IMR-90 (cell line): ENCODE measurements around the gene FARSB. TPM values are rescaled to one million over a fixed set of nuclear protein-coding genes. Genes with fewer than 3 reads are reported as not detected.

Experiments used
- ATAC-seq: fragments of 200-7000 bp; cut with Tn5 transposase; 2 replicates; pipeline ENCODE4 v1.9.1; 2020; ENCODE audit warnings: low read depth, mild to moderate bottlenecking, moderate library complexity
- BruUV-seq: library from RNA; stranded (reverse); fragments of 400-500 nt; replicated peaks from 2 replicates; lab custom pipeline; 2021; lab: Mats Ljungman, UMichigan
- CTCF ChIA-PET: fragments of 300-600 bp; formaldehyde crosslinking; extraction: SDS; loops from one replicate; lab custom pipeline; 2021; ENCODE audit warnings: antibody characterized with exemption; lab: Yijun Ruan, JAX
- POLR2A ChIA-PET: fragments of 300-600 bp; sonication (Branson Sonifier 250); formaldehyde crosslinking; loops from one replicate; lab custom pipeline; 2022; ENCODE audit warnings: antibody characterized with exemption; ENCODE audit not compliant: unreplicated experiment; lab: Charles Lee
- DNase-seq: peaks from one replicate; pipeline ENCODE4 v3.0.0; 2013
- H2AFZ ChIP-seq: replicated peaks from 2 replicates; pipeline ENCODE3; 2013; ENCODE audit warnings: low read length, mild to moderate bottlenecking; ENCODE audit not compliant: poor library complexity
- H2AK5ac ChIP-seq: 2 replicates; pipeline ENCODE4 v1.6.1; 2013; ENCODE audit warnings: low read depth, low read length, inconsistent platforms
- H2AK9ac ChIP-seq: replicated peaks from 2 replicates; pipeline ENCODE3; 2013; ENCODE audit warnings: mild to moderate bottlenecking, low read depth, low read length, moderate library complexity; ENCODE audit not compliant: poor library complexity
- H2BK120ac ChIP-seq: 2 replicates; pipeline ENCODE4 v1.6.1; 2013; ENCODE audit warnings: low read depth, low read length, inconsistent platforms
- H2BK15ac ChIP-seq: 3 replicates; pipeline ENCODE4 v1.6.1; 2013; ENCODE audit warnings: low read depth, low read length, inconsistent platforms
- H2BK20ac ChIP-seq: 2 replicates; pipeline ENCODE4 v1.6.1; 2013; ENCODE audit warnings: low read depth, mild to moderate bottlenecking, inconsistent platforms, low read length, moderate library complexity
- H2BK5ac ChIP-seq: 2 replicates; pipeline ENCODE4 v1.6.1; 2013; ENCODE audit warnings: mild to moderate bottlenecking, low read depth, low read length, inconsistent platforms; ENCODE audit not compliant: poor library complexity, severe bottlenecking
- H3K14ac ChIP-seq: replicated peaks from 2 replicates; pipeline ENCODE4 v1.6.1; 2013; ENCODE audit warnings: low read depth, low read length, inconsistent platforms
- H3K18ac ChIP-seq: 2 replicates; pipeline ENCODE4 v1.6.1; 2013; ENCODE audit warnings: low read depth, low read length, control low read depth
- H3K23ac ChIP-seq: 2 replicates; pipeline ENCODE4 v1.6.1; 2013; ENCODE audit warnings: low read depth, low read length, inconsistent platforms
- H3K27ac ChIP-seq: 2 replicates; pipeline ENCODE4 v1.5.1; 2013; ENCODE audit warnings: mild to moderate bottlenecking, control low read depth, low read length; ENCODE audit not compliant: insufficient read depth
- H3K27me3 ChIP-seq: 2 replicates; pipeline ENCODE4 v1.6.1; 2013; ENCODE audit warnings: low read length; ENCODE audit not compliant: control insufficient read depth, insufficient read depth
- H3K36me3 ChIP-seq: 2 replicates; pipeline ENCODE4 v1.6.1; 2013; ENCODE audit warnings: low read length, mixed read lengths; ENCODE audit not compliant: control insufficient read depth, insufficient read depth
- H3K4ac ChIP-seq: 2 replicates; pipeline ENCODE4 v1.6.1; 2013; ENCODE audit warnings: low read depth, low read length, inconsistent platforms
- H3K4me1 ChIP-seq: 2 replicates; pipeline ENCODE4 v1.6.1; 2013; ENCODE audit warnings: low read length, mixed read lengths; ENCODE audit not compliant: control insufficient read depth, insufficient read depth
- H3K4me2 ChIP-seq: 2 replicates; pipeline ENCODE4 v1.6.1; 2013; ENCODE audit warnings: low read depth, mild to moderate bottlenecking, control low read depth, low read length, moderate library complexity
- H3K4me3 ChIP-seq: 2 replicates; pipeline ENCODE4 v1.5.1; 2013; ENCODE audit warnings: low read depth, mild to moderate bottlenecking, control low read depth, low read length, moderate library complexity; ENCODE audit not compliant: insufficient read depth
- H3K56ac ChIP-seq: 2 replicates; pipeline ENCODE4 v1.6.1; 2013; ENCODE audit warnings: low read length, inconsistent platforms; ENCODE audit not compliant: insufficient read depth; ENCODE audit errors: extremely low read depth
- H3K79me1 ChIP-seq, 2 experiments: 2 replicates each; pipeline ENCODE4 v1.6.1; 2013; ENCODE audit warnings: low read length in 2 of 2, inconsistent platforms in 1 of 2, low read depth in 1 of 2
- H3K9ac ChIP-seq: 2 replicates; pipeline ENCODE4 v1.6.1; 2013; ENCODE audit warnings: low read depth, low read length, control low read depth
- H3K9me1 ChIP-seq: 2 replicates; pipeline ENCODE4 v1.6.1; 2013; ENCODE audit warnings: low read length, inconsistent platforms; ENCODE audit not compliant: insufficient read depth
- H3K9me3 ChIP-seq: 2 replicates; pipeline ENCODE4 v1.6.1; 2013; ENCODE audit warnings: low read length; ENCODE audit not compliant: control insufficient read depth, insufficient read depth
- H4K20me1 ChIP-seq: 2 replicates; pipeline ENCODE4 v1.6.1; 2013; ENCODE audit warnings: low read length, inconsistent platforms; ENCODE audit not compliant: insufficient read depth
- H4K5ac ChIP-seq: 2 replicates; pipeline ENCODE4 v1.6.1; 2013; ENCODE audit warnings: mild to moderate bottlenecking, low read depth, low read length, control low read depth
- H4K8ac ChIP-seq, 2 experiments: 2 replicates each; pipeline ENCODE4 v1.6.1; 2013; ENCODE audit warnings: low read depth in 2 of 2, low read length in 2 of 2, control low read depth in 1 of 2, inconsistent platforms in 1 of 2
- H4K91ac ChIP-seq: 2 replicates; pipeline ENCODE4 v1.6.1; 2013; ENCODE audit warnings: low read depth, low read length, inconsistent platforms; ENCODE audit not compliant: insufficient read depth
- BHLHE40 ChIP-seq: fragments of 150-350 bp; IDR thresholded peaks from 2 replicates; pipeline ENCODE4 v1.6.1; 2016; ENCODE audit warnings: mild to moderate bottlenecking, low read depth, low read length
- CEBPB ChIP-seq: IDR thresholded peaks from 2 replicates; pipeline ENCODE4 v1.6.1; 2012; ENCODE audit warnings: low read depth, low read length, improper control_type of control experiment
- CTCF ChIP-seq: conservative IDR thresholded peaks from 2 replicates; pipeline ENCODE4 v1.5.1; 2012; ENCODE audit warnings: mild to moderate bottlenecking, low read depth, low read length, improper control_type of control experiment
- MAFK ChIP-seq: IDR thresholded peaks from 2 replicates; pipeline ENCODE4 v1.6.1; 2012; ENCODE audit warnings: low read depth, low read length, improper control_type of control experiment
- MAZ ChIP-seq: IDR thresholded peaks from 2 replicates; pipeline ENCODE4 v1.6.1; 2012; ENCODE audit warnings: low read depth, mild to moderate bottlenecking, low read length, improper control_type of control experiment, moderate library complexity, borderline replicate concordance
- MXI1 ChIP-seq: IDR thresholded peaks from 2 replicates; pipeline ENCODE4 v1.6.1; 2012; ENCODE audit warnings: low read depth, mild to moderate bottlenecking, low read length, moderate library complexity, borderline replicate concordance
- RAD21 ChIP-seq: IDR thresholded peaks from 2 replicates; pipeline ENCODE4 v1.6.1; 2012; ENCODE audit warnings: low read length, improper control_type of control experiment
- RCOR1 ChIP-seq: IDR thresholded peaks from 2 replicates; pipeline ENCODE4 v1.6.1; 2012; ENCODE audit warnings: mild to moderate bottlenecking, low read length, improper control_type of control experiment; ENCODE audit not compliant: insufficient replicate concordance
- RFX5 ChIP-seq: IDR thresholded peaks from 2 replicates; pipeline ENCODE4 v1.8.0; 2012; ENCODE audit warnings: low read depth, mild to moderate bottlenecking, low read length, moderate library complexity
- SMC3 ChIP-seq: fragments of 150-350 bp; IDR thresholded peaks from 2 replicates; pipeline ENCODE4 v1.6.1; 2016; ENCODE audit warnings: low read depth, mild to moderate bottlenecking, antibody characterized with exemption, low read length, moderate library complexity
- WGBS, 2 experiments: methylation state at CpG; one replicate each; pipeline versions ENCODE4 v1.1.5 to v1.1.7; 2013; ENCODE audit warnings: missing lambda C conversion rate in 2 of 2; ENCODE audit not compliant: insufficient read length in 1 of 2; ENCODE audit errors: extremely low coverage in 2 of 2; 5-methylcytosine and 5-hydroxymethylcytosine counted together
- dilution Hi-C: fragments of 300-500 bp; cut with HindIII; formaldehyde crosslinking; loops from one replicate; pipeline ENCODE4 v1.14.3; 2018; ENCODE audit warnings: low sequenced_read_pairs; ENCODE audit not compliant: unreplicated experiment
- in situ Hi-C: fragments of 300-500 bp; cut with MboI; formaldehyde crosslinking; loops from 3 replicates; pipeline ENCODE4 v1.14.3; 2019; ENCODE audit warnings: low sequenced_read_pairs, inconsistent platforms, mixed read lengths
- intact Hi-C: fragments of 100-400 bp; cut with micrococcal nuclease; formaldehyde crosslinking; loops from 2 replicates; pipeline ENCODE4 v1.10.0; 2022
- polyA plus RNA-seq, 3 experiments: library from polyadenylated mRNA; depleted of rRNA; stranded (reverse); fragments of >200 nt; gene quantifications; 2 replicates each; pipeline ENCODE4 v1.2.3, GENCODE V29; 2012; ENCODE audit warnings: low replicate concordance in 1 of 3
- total RNA-seq: library from RNA; depleted of rRNA; stranded (reverse); fragments of >200 nt; gene quantifications from 2 replicates; pipeline ENCODE4 v1.2.3, GENCODE V29; 2012
- TF ChIP-seq, protein P1 (sequence below): fragments of 150-350 bp; IDR thresholded peaks from 2 replicates; pipeline ENCODE4 v1.6.1; 2017; ENCODE audit warnings: mild to moderate bottlenecking, antibody characterized with exemption, low read length, low read depth
- TF ChIP-seq, protein P2 (sequence below): fragments of 150-350 bp; IDR thresholded peaks from 2 replicates; pipeline ENCODE4 v1.6.1; 2016; ENCODE audit warnings: low read depth, mild to moderate bottlenecking, low read length, moderate library complexity, borderline replicate concordance

The FARSB gene
- total and polyA plus RNA-seq, 2 of the 4 experiments (the other 2 are of a cell fraction) = 21.1 to 32.5 TPM

DNA sequence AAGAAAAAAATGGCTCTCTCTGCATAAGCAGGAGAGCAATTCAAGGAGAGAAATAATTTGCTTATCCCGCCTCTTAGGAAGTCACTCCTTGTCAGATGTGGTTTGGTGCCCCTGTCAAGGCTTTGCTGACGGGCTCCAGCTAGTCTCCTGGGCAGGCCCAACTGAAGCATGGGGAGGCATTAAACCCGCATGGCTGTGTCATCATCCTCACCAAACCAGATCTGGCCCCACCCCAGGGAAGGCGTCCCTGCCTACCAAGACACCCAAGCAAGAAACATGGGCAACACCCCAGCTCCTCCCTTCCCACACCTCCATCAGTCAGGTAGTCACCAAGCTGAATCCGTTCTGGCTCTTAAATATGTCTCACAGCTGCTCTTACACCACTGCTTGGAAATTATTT lies 123.6 kb downstream of the FARSB start:
- intact Hi-C loops (no loop called here), dilution Hi-C loops (no loop called here), in situ Hi-C loops (no loop called here)
- Histone ChIP-seq H3K9me3 (no peaks in the 10 kb centered on the region), H4K20me1 (no peaks in the 10 kb centered on the region), H4K8ac (no peak overlapping the region), H2BK5ac (no peak overlapping the region), H3K27ac (no peak overlapping the region), H2AFZ (no peak overlapping the region), H3K9me1 (no peaks in the 10 kb centered on the region), H3K4me2 (no peak overlapping the region), H3K4me1 (no peaks in the 10 kb centered on the region), H3K79me1 (no peaks in the 10 kb centered on the region), H3K18ac (no peak overlapping the region), H3K4ac (no peak overlapping the region), H3K4me3 (no peak overlapping the region), H2AK9ac (no peak overlapping the region), H2BK120ac (no peak overlapping the region), H3K14ac (no peak overlapping the region), H3K36me3 (no peaks in the 10 kb centered on the region), H3K27me3 (peaks cover 2% of the 10 kb centered on the region; the same call in 1 of the 2 replicates), H3K9ac (no peak overlapping the region), H3K56ac (no peak overlapping the region), H3K23ac (no peak overlapping the region), H2BK20ac (no peak overlapping the region), H2BK15ac (no peak overlapping the region), H4K91ac (no peak overlapping the region), H2AK5ac (no peak overlapping the region), H4K5ac (no peak overlapping the region)
- BruUV-seq = no TSS peak
- WGBS, 2 experiments = no CpG with 5 or more reads among the region's 5 CpGs
- DNase-seq (no peak), ATAC-seq (no peak)
- TF ChIP-seq CTCF (no peak), MXI1 (no peak), BHLHE40 (no peak), MAZ (no peak), RFX5 (no peak), RAD21 (no peak), SMC3 (no peak), RCOR1 (no peak), CEBPB (no peak), MAFK (no peak)
- TF ChIP-seq, protein P1, sequence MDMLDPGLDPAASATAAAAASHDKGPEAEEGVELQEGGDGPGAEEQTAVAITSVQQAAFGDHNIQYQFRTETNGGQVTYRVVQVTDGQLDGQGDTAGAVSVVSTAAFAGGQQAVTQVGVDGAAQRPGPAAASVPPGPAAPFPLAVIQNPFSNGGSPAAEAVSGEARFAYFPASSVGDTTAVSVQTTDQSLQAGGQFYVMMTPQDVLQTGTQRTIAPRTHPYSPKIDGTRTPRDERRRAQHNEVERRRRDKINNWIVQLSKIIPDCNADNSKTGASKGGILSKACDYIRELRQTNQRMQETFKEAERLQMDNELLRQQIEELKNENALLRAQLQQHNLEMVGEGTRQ = no peak
- TF ChIP-seq, protein P2, sequence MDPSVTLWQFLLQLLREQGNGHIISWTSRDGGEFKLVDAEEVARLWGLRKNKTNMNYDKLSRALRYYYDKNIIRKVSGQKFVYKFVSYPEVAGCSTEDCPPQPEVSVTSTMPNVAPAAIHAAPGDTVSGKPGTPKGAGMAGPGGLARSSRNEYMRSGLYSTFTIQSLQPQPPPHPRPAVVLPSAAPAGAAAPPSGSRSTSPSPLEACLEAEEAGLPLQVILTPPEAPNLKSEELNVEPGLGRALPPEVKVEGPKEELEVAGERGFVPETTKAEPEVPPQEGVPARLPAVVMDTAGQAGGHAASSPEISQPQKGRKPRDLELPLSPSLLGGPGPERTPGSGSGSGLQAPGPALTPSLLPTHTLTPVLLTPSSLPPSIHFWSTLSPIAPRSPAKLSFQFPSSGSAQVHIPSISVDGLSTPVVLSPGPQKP = no peak
- CTCF ChIA-PET = no interaction called here
- POLR2A ChIA-PET = no interaction called here
